HCT116 (cell line): ENCODE measurements around the gene HTRA2. TPM values are rescaled to one million over a fixed set of nuclear protein-coding genes. Genes with fewer than 3 reads are reported as not detected.

ENCODE experiments used
- ATAC-seq: fragments of 200-7000 bp; cut with Tn5 transposase; 2 replicates; pipeline ENCODE4 v1.9.1; 2020; ENCODE audit warnings: mild to moderate bottlenecking, moderate library complexity
- BruUV-seq: library from RNA; stranded (reverse); fragments of 400-500 nt; replicated peaks from 2 replicates; lab custom pipeline; 2021; lab: Mats Ljungman, UMichigan
- CTCF ChIA-PET: fragments of 300-600 bp; sonication (Branson Sonifier 250); formaldehyde crosslinking; loops from one replicate; lab custom pipeline; 2021; ENCODE audit warnings: antibody characterized with exemption; lab: Charles Lee
- POLR2A ChIA-PET: fragments of 300-600, 350-600 bp; sonication (Branson Sonifier 250); formaldehyde crosslinking; loops from one replicate; lab custom pipeline; 2021; ENCODE audit warnings: antibody characterized with exemption; lab: Charles Lee
- RAD21 ChIA-PET, 2 experiments: fragments of 300-600 bp; sonication (Branson Sonifier 250); formaldehyde crosslinking; loops; one replicate each; lab custom pipeline; 2023; ENCODE audit warnings: low total read pairs in 2 of 2; ENCODE audit not compliant: uncharacterized antibody in 2 of 2, unreplicated experiment in 2 of 2, low non-redundant PET in 1 of 2; lab: Charles Lee
- DNase-seq: peaks from one replicate; pipeline ENCODE4 v3.0.0-alpha.2; 2010; ENCODE audit warnings: low read depth, low spot score
- H2AFZ ChIP-seq: fragments of 200-600 bp; shearing (Covaris generic), sonication (generic); 2 replicates; pipeline ENCODE4 v1.6.1; 2017; ENCODE audit warnings: low read depth, mixed run types, mixed read lengths, antibody characterized with exemption, low read length; ENCODE audit not compliant: poor library complexity, severe bottlenecking
- H3K27ac ChIP-seq: 2 replicates; pipeline ENCODE4 v1.5.1; 2012; ENCODE audit warnings: low read depth, low read length
- H3K27me3 ChIP-seq: fragments of 200-600 bp; sonication (generic); 2 replicates; pipeline ENCODE4 v1.6.1; 2016; ENCODE audit warnings: mixed run types, low read length, mixed read lengths; ENCODE audit not compliant: insufficient read depth
- H3K36me3 ChIP-seq, 2 experiments: fragments of 200-500 bp in 1 of 2; fragments of 200-600 bp in 1 of 2; sonication (Bioruptor generic) in 1 of 2; sonication (generic) in 1 of 2; 2 replicates each; pipeline versions ENCODE4 v1.5.1 to v1.6.1; 2014 to 2016; ENCODE audit warnings: low read length in 2 of 2, inconsistent platforms in 1 of 2, mixed read lengths in 1 of 2, mixed run types in 1 of 2; ENCODE audit not compliant: insufficient read depth in 2 of 2, control insufficient read depth in 1 of 2
- H3K4me1 ChIP-seq, 2 experiments: fragments of 200-600 bp in 1 of 2; sonication (generic) in 1 of 2; 2 replicates each; pipeline versions ENCODE4 v1.5.1 to v1.6.1; 2012 to 2017; ENCODE audit warnings: low read length in 2 of 2, inconsistent platforms in 1 of 2, mild to moderate bottlenecking in 1 of 2, mixed read lengths in 1 of 2, mixed run types in 1 of 2, moderate library complexity in 1 of 2; ENCODE audit not compliant: insufficient read depth in 2 of 2, control insufficient read depth in 1 of 2
- H3K4me2 ChIP-seq: fragments of 200-600 bp; sonication (generic); 2 replicates; pipeline ENCODE4 v1.6.1; 2017; ENCODE audit warnings: mixed run types, low read length, mixed read lengths
- H3K4me3 ChIP-seq, 2 experiments: fragments of 200-600 bp in 1 of 2; sonication (generic) in 1 of 2; replicated peaks in 1 of 2; 2 replicates each; pipeline ENCODE4 v1.5.1; 2011 to 2016; ENCODE audit warnings: low read length in 2 of 2, control low read depth in 1 of 2, low read depth in 1 of 2, mild to moderate bottlenecking in 1 of 2, mixed read lengths in 1 of 2, mixed run types in 1 of 2
- H3K79me2 ChIP-seq: fragments of 200-600 bp; sonication (generic); 2 replicates; pipeline ENCODE4 v1.6.1; 2017; ENCODE audit warnings: mild to moderate bottlenecking, mixed run types, low read length, moderate library complexity, mixed read lengths; ENCODE audit not compliant: insufficient read depth
- H3K9ac ChIP-seq: fragments of 200-600 bp; sonication (generic); 2 replicates; pipeline ENCODE4 v1.6.1; 2016; ENCODE audit warnings: low read length, mixed read lengths
- H3K9me2 ChIP-seq: fragments of 200-600 bp; sonication (generic), shearing (Covaris generic); 2 replicates; pipeline ENCODE4 v1.6.1; 2017; ENCODE audit warnings: mixed run types, mild to moderate bottlenecking, moderate library complexity; ENCODE audit not compliant: insufficient read depth
- H3K9me3 ChIP-seq, 2 experiments: fragments of 200-500 bp in 1 of 2; fragments of 200-600 bp in 1 of 2; sonication (Bioruptor generic) in 1 of 2; sonication (generic) in 1 of 2; 2 replicates each; pipeline ENCODE4 v1.6.1; 2014 to 2017; ENCODE audit warnings: low read length in 2 of 2, mixed read lengths in 2 of 2, inconsistent platforms in 1 of 2, low read depth in 1 of 2, mild to moderate bottlenecking in 1 of 2, mixed run types in 1 of 2, moderate library complexity in 1 of 2; ENCODE audit not compliant: control insufficient read depth in 1 of 2, insufficient read depth in 1 of 2
- H4K20me1 ChIP-seq: fragments of 200-600 bp; sonication (generic), shearing (Covaris generic); 2 replicates; pipeline ENCODE4 v1.6.1; 2017; ENCODE audit warnings: mixed run types, mild to moderate bottlenecking, moderate library complexity; ENCODE audit not compliant: insufficient read depth
- ATF3 ChIP-seq: IDR thresholded peaks from 2 replicates; pipeline ENCODE4 v1.6.1; 2012
- CBX3 ChIP-seq: IDR thresholded peaks from 2 replicates; pipeline ENCODE4 v1.6.1; 2012; ENCODE audit warnings: low read depth
- CTCF ChIP-seq, 3 experiments: fragments of 200-600 bp in 1 of 3; sonication (generic) in 1 of 3; IDR thresholded peaks in 2 of 3; conservative IDR thresholded peaks in 1 of 3; 2 replicates each; pipeline ENCODE4 v1.5.1; 2012 to 2017; ENCODE audit warnings: low read depth in 2 of 3, low read length in 2 of 3, antibody characterized with exemption in 1 of 3, borderline replicate concordance in 1 of 3, control low read depth in 1 of 3, mild to moderate bottlenecking in 1 of 3, mixed read lengths in 1 of 3, mixed run types in 1 of 3, moderate library complexity in 1 of 3; ENCODE audit not compliant: insufficient read depth in 1 of 3
- FOSL1 ChIP-seq: IDR thresholded peaks from 2 replicates; pipeline ENCODE4 v1.6.1; 2012; ENCODE audit warnings: low read depth
- POLR2A ChIP-seq: IDR thresholded peaks from 2 replicates; pipeline ENCODE4 v1.7.0; 2011; ENCODE audit warnings: borderline replicate concordance; ENCODE audit not compliant: insufficient read depth, insufficient read length; ENCODE audit errors: extremely low read depth
- SP1 ChIP-seq: IDR thresholded peaks from 2 replicates; pipeline ENCODE4 v1.6.1; 2012; ENCODE audit warnings: low read depth
- SRF ChIP-seq: IDR thresholded peaks from 2 replicates; pipeline ENCODE4 v1.6.1; 2012; ENCODE audit warnings: low read depth
- TCF7L2 ChIP-seq: IDR thresholded peaks from 2 replicates; pipeline ENCODE4 v1.7.0; 2011; ENCODE audit warnings: borderline replicate concordance, inconsistent platforms; ENCODE audit not compliant: insufficient read depth, insufficient read length; ENCODE audit errors: extremely low read depth
- YY1 ChIP-seq: IDR thresholded peaks from 2 replicates; pipeline ENCODE4 v1.6.1; 2011; ENCODE audit warnings: low read length, low read depth, moderate library complexity, mild to moderate bottlenecking; ENCODE audit not compliant: insufficient replicate concordance; ENCODE audit errors: extremely low read depth
- intact Hi-C: fragments of 100-400 bp; cut with micrococcal nuclease; formaldehyde crosslinking; loops from 2 replicates; pipeline ENCODE4 v1.10.0; 2022
- total RNA-seq: library from RNA; stranded (reverse); gene quantifications from one replicate; pipeline ENCODE4 v1.2.1, GENCODE V29; 2021; ENCODE audit not compliant: unreplicated experiment

Gene HTRA2
- total RNA-seq, 1 experiment from 2014 or later = 36.2 TPM

GRCh38 chr2:74527741-74528140 lies 2.0 kb upstream of the HTRA2 start:
- H3K9ac ChIP-seq = peak overlapping the region; percentile 98; the same call in 1 of the 2 replicates
- intact Hi-C loops = no loop called here
- ChIA-PET RAD21 (no interaction called here), CTCF (no interaction called here), POLR2A (no interaction called here)
- H4K20me1 ChIP-seq = no peaks in the 10 kb centered on the region
- TF ChIP-seq YY1 (no peak), FOSL1 (no peak), POLR2A (no peak), TCF7L2 (no peak), ATF3 (no peak)
- peaks cover 14 to 30% of the 10 kb centered on the region in 2 experiments for H3K4me1 ChIP-seq
- no peaks in the 10 kb centered on the region for H3K9me2 ChIP-seq
- H3K36me3 ChIP-seq = peaks cover 18 to 27% of the 10 kb centered on the region in 2 experiments
- ATAC-seq = no peak
- H3K27ac ChIP-seq = no peak overlapping the region
- no peak for DNase-seq
- peaks cover 42% of the 10 kb centered on the region for H3K79me2 ChIP-seq
- BruUV-seq = no TSS peak
- no peaks in the 10 kb centered on the region for H3K27me3 ChIP-seq
- H2AFZ ChIP-seq = no peak overlapping the region
- H3K9me3 ChIP-seq = no peaks in the 10 kb centered on the region
- H3K4me3 ChIP-seq = peak overlapping the region in 1 of 2 experiments; percentile 100; a peak in 3 of 4 replicates
- H3K4me2 ChIP-seq = peak overlapping the region; percentile 86

- RAD21 ChIA-PET = no interaction called here
- no peaks in the 10 kb centered on the region for H3K27me3 ChIP-seq
- ATAC-seq (peak; percentile 18), DNase-seq (no peak)
- no peaks in the 10 kb centered on the region for H4K20me1 ChIP-seq
- TF ChIP-seq CTCF (IDR thresholded peaks at IDR 0.05 in 2 of 3, conservative IDR thresholded peaks at IDR 0.05 in 1 of 3; ENCODE audit: borderline replicate concordance in 1 of 3, insufficient read depth in 1 of 3, low read depth in 2 of 3, low read length in 2 of 3) (0 out of 6 replicates have a peak, but pooled peaks of 1 of the 3 experiments have one; percentile 11), YY1 (no peak), SRF (no peak), CBX3 (no peak), SP1 (no peak)
- peak overlapping the region; percentile 94 for H3K27ac ChIP-seq
- peaks cover 18 to 27% of the 10 kb centered on the region in 2 experiments for H3K36me3 ChIP-seq
- no peaks in the 10 kb centered on the region for H3K9me3 ChIP-seq
- H3K4me3 ChIP-seq = peak overlapping the region; percentile 98 to 100
- BruUV-seq = TSS peak; percentile 65
- H3K9me2 ChIP-seq = no peaks in the 10 kb centered on the region
- H2AFZ ChIP-seq = no peak overlapping the region
- H3K4me2 ChIP-seq = peak overlapping the region; percentile 86
- intact Hi-C loops = loop anchor here (1.0 kb wide), 2 partner anchors 45 to 74 kb away; partner anchors contain the start of gene TTC31
- CTCF ChIA-PET = no interaction called here
- H3K9ac ChIP-seq = peak overlapping the region; percentile 98
- peaks cover 42% of the 10 kb centered on the region for H3K79me2 ChIP-seq
- POLR2A ChIA-PET = interaction anchor here (1.4 kb wide), 1 partner anchor 57 kb away, joined by 3 read pairs; the partner anchor contains the start of gene MRPL53
- peaks cover 14 to 30% of the 10 kb centered on the region in 2 experiments for H3K4me1 ChIP-seq
These were observed 955 bp upstream of the HTRA2 start for GRCh38 chr2:74528600-74529356.
